ENCODE measurements around the gene JRKL.
"Not testable (repeated sequence)": the region's sequence is repeated elsewhere in the genome, so short reads cannot be mapped to it uniquely, and the experiment has no call there.

JRKL gene

DNA sequence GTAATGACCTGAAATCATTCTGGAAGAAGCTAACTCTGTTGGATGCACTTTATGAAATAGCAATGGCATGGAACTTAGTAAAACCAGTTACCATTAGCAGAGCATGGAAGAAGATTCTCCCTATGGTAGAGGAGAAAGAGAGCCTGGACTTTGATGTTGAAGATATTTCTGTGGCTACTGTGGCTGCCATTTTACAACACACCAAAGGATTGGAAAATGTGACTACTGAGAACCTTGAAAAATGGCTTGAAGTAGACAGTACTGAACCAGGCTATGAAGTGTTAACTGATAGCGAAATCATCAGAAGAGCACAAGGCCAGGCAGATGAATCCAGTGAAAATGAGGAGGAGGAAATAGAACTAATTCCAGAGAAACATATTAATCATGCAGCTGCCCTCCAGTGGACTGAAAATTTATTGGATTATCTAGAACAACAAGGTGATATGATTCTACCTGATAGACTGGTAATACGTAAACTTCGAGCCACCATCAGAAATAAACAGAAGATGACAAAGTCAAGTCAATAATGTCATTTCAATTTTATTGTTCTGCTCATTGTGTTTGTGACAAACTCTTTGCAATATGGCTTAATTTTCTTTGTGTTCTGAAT is 2.0 kb downstream of the JRKL start:
- no peak for DNase-seq (ENCODE audit: low spot score)
- TF ChIP-seq CTCF (IDR thresholded peaks at IDR 0.05; ENCODE audit: extremely low read depth, insufficient read depth, missing control alignments): no peak
- in situ Hi-C loops (cut with MboI; ENCODE audit: low pct_unique_long_range_greater_than_20kb, low sequenced_read_pairs, unreplicated experiment): loop anchor here (25.0 kb wide), 1 partner anchor 555 kb away; no protein-coding TSS in a partner anchor

DNA sequence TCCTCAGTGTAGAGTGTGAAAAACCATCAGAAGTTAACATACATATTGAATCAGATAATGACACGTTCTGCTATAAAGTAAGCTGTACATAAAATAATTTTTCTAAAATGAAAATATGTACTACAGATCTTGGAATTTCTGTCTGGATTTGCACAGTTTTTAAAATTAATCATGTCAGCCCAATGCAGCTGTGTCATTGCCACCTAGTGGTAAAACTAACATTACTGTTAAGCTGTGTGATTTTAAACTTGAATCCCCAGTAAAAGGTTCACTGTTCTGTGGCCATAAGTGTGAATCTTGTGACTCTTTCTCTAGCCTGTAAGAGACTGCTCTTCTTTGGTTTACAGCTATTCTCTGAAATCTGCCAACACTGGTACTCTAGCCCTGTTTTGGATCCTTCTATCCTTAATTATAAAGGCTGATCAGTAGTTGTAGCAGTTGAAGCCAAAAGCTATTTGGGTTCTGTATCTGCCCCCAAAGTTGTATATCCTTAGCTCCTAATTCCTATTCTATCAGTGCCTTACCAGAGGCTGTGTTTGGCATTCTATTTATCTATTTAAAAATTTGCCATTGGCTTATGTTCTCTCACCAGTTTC is 4.0 kb downstream of the JRKL start:
- peak; percentile 75 for TF ChIP-seq CTCF (IDR thresholded peaks at IDR 0.05; ENCODE audit: extremely low read depth, insufficient read depth, missing control alignments)
- in situ Hi-C loops (cut with MboI; ENCODE audit: low pct_unique_long_range_greater_than_20kb, low sequenced_read_pairs, unreplicated experiment): loop anchor here (25.0 kb wide), 1 partner anchor 557 kb away; no protein-coding TSS in a partner anchor
- DNase-seq (ENCODE audit: low spot score): peak; percentile 40

GRCh38 chr11:96394773-96395172 is 5.0 kb downstream of the JRKL start:
- in situ Hi-C loops (cut with MboI; ENCODE audit: low pct_unique_long_range_greater_than_20kb, low sequenced_read_pairs, unreplicated experiment): loop anchor here (25.0 kb wide), 1 partner anchor 557 kb away; no protein-coding TSS in a partner anchor
- TF ChIP-seq CTCF (IDR thresholded peaks at IDR 0.05; ENCODE audit: extremely low read depth, insufficient read depth, missing control alignments): no peak

GRCh38 chr11:96396637-96397036 is 6.8 kb downstream of the JRKL start:
- in situ Hi-C loops (cut with MboI; ENCODE audit: low pct_unique_long_range_greater_than_20kb, low sequenced_read_pairs, unreplicated experiment): loop anchor here (25.0 kb wide), 1 partner anchor 559 kb away; no protein-coding TSS in a partner anchor
- TF ChIP-seq CTCF (IDR thresholded peaks at IDR 0.05; ENCODE audit: extremely low read depth, insufficient read depth, missing control alignments): no peak
- DNase-seq (ENCODE audit: low spot score): no peak

More at GRCh38 chr11:96394773-96395172, 5.0 kb downstream of the JRKL start:
- no peak for DNase-seq (ENCODE audit: low spot score)

DNA sequence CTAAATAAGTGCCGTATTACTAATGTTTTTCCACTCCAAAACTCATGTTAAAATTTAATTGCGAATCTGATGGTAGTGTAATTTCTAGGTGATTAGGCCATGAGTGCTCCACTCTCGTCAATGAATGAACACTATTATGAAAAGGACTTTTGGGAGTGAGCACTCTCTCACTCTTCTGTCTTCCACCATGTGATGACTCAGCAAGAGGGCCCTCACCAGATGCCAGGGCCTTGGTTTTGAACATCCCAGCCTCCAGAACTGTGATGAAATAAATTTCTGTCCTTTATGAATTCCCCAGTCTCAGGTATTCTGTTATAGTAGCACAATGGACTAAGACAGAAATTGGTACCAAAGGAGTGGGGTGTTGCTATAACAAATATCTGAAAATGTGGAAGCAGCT is 8.1 kb downstream of the JRKL start:
- in situ Hi-C loops (cut with MboI; ENCODE audit: low pct_unique_long_range_greater_than_20kb, low sequenced_read_pairs, unreplicated experiment): loop anchor here (25.0 kb wide), 1 partner anchor 561 kb away; no protein-coding TSS in a partner anchor
- TF ChIP-seq CTCF (IDR thresholded peaks at IDR 0.05; ENCODE audit: extremely low read depth, insufficient read depth, missing control alignments): no peak
- DNase-seq (ENCODE audit: low spot score): no peak

DNA sequence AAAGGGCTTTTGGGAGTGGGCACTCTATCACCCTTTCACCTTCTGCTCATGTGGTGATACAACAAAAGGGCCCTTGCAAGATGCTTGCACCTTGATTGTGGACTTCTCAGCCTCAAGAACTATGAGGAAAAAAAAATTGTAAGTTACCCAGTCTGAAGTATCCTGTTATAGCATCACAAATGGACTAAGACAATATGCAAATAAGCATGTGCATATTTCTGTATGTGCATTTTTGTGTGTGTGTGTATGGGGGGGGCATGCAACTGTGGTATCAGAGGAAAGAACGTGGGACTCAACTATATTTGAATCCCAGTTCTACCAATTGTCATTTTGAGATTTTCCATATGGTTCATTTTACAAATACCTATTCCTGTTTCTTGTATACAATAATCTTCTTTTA is 10.9 kb downstream of the JRKL start:
- DNase-seq (ENCODE audit: low spot score): no peak
- in situ Hi-C loops (cut with MboI; ENCODE audit: low pct_unique_long_range_greater_than_20kb, low sequenced_read_pairs, unreplicated experiment): no loop called here
- TF ChIP-seq CTCF (IDR thresholded peaks at IDR 0.05; ENCODE audit: extremely low read depth, insufficient read depth, missing control alignments): no peak

DNA sequence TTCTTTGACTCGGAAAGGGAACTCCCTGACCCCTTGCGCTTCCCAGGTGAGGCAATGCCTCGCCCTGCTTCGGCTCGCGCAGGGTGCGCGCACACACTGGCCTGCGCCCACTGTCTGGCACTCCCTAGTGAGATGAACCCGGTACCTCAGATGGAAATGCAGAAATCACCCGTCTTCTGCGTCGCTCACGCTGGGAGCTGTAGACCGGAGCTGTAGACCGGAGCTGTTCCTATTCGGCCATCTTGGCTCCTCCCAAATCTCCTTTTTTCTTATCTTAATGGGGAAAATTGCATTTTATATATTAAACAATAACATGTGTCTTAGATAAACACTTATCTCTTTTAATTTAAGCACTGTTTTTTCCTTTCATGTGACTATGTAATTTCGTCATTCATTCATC is 21.6 kb downstream of the JRKL start:
- DNase-seq (ENCODE audit: low spot score); in situ Hi-C loops (cut with MboI; ENCODE audit: low pct_unique_long_range_greater_than_20kb, low sequenced_read_pairs, unreplicated experiment): not testable (repeated sequence)
